Stimulated activated CD8-positive, alpha-beta memory T cell treated with anti-CD3 and anti-CD28 coated beads, Interleukin-15, amount 100 ng/mL, for 4 hours (primary cell): ENCODE measurements around the gene BEND7.

ENCODE experiments used
- DNase-seq, 2 donors: peaks; one replicate each; pipeline ENCODE4 v3.0.0-alpha.2; 2020; ENCODE audit warnings: low read depth in 2 of 2

The BEND7 gene

GRCh38 chr10:13520194-13520593, 8.6 kb downstream of the BEND7 start:
- no peak for DNase-seq

GRCh38 chr10:13518076-13518692, 10.6 kb downstream of the BEND7 start:
- no peak for DNase-seq

- DNase-seq, result no peak
Measured at GRCh38 chr10:13517675-13518074, 11.1 kb downstream of the BEND7 start.

- DNase-seq, result no peak
Measured at GRCh38 chr10:13516176-13516575, 12.6 kb downstream of the BEND7 start.

GRCh38 chr10:13515467-13515866, 13.3 kb downstream of the BEND7 start:
- DNase-seq, result no peak

- DNase-seq, result no peak
Measured at GRCh38 chr10:13514296-13514695, 14.5 kb downstream of the BEND7 start.

- no peak for DNase-seq
Measured at GRCh38 chr10:13512564-13512963, 16.2 kb downstream of the BEND7 start.

GRCh38 chr10:13511409-13511808, 17.4 kb downstream of the BEND7 start:
- no peak for DNase-seq

GRCh38 chr10:13505052-13505680, 23.6 kb downstream of the BEND7 start:
- no peak for DNase-seq

- DNase-seq, result no peak
Measured at GRCh38 chr10:13503745-13504463, 24.9 kb downstream of the BEND7 start.

- DNase-seq, result no peak
Measured at GRCh38 chr10:13502380-13502779, 26.4 kb downstream of the BEND7 start.

GRCh38 chr10:13500201-13500600, 28.6 kb downstream of the BEND7 start:
- no peak for DNase-seq

GRCh38 chr10:13499150-13499549, 29.7 kb downstream of the BEND7 start:
- DNase-seq, result no peak

GRCh38 chr10:13496931-13497330, 31.9 kb downstream of the BEND7 start:
- no peak for DNase-seq

- no peak for DNase-seq
Measured at GRCh38 chr10:13496164-13496563, 32.6 kb downstream of the BEND7 start.

- no peak for DNase-seq
Measured at GRCh38 chr10:13492493-13493180, 36.2 kb downstream of the BEND7 start.

GRCh38 chr10:13491747-13492360, 37.0 kb downstream of the BEND7 start:
- DNase-seq, result no peak

- DNase-seq, result no peak
Measured at GRCh38 chr10:13490503-13490902, 38.3 kb downstream of the BEND7 start.

- DNase-seq, result no peak
Measured at GRCh38 chr10:13489035-13489599, 39.7 kb downstream of the BEND7 start.

- DNase-seq, result no peak
Measured at GRCh38 chr10:13485623-13486022, 43.2 kb downstream of the BEND7 start.

GRCh38 chr10:13483951-13484350, 44.9 kb downstream of the BEND7 start:
- DNase-seq, result no peak

GRCh38 chr10:13483073-13483472, 45.7 kb downstream of the BEND7 start:
- no peak for DNase-seq
